Measurements from ENCODE around the gene UVRAG.
A peak's percentile ranks its signal among the peaks of the same experiment; 100 is the strongest.

UVRAG gene

GRCh38 chr11:75784085-75784478, 30.9 kb upstream of the UVRAG start:
- no peak for DNase-seq

DNA sequence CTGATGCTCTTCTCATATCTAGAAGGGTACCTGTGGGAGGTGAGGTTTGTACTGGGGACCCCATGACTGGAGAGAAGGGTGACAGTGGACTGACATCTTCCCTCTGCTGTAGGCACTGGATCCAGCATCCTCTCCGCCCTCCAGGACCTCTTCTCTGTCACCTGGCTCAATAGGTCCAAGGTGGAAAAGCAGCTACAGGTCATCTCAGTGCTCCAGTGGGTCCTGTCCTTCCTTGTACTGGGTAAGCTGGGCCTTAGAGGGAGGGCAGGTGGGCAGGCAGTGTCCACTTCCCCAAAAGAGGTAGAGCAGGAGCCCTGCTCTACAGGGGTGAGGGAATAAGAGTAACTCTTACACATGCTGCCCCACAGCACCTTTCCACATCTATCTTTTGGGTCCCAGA, 30.5 kb upstream of the UVRAG start:
- no peak for DNase-seq

- DNase-seq: no peak
Observed at GRCh38 chr11:75785187-75785586, 29.8 kb upstream of the UVRAG start.

DNA sequence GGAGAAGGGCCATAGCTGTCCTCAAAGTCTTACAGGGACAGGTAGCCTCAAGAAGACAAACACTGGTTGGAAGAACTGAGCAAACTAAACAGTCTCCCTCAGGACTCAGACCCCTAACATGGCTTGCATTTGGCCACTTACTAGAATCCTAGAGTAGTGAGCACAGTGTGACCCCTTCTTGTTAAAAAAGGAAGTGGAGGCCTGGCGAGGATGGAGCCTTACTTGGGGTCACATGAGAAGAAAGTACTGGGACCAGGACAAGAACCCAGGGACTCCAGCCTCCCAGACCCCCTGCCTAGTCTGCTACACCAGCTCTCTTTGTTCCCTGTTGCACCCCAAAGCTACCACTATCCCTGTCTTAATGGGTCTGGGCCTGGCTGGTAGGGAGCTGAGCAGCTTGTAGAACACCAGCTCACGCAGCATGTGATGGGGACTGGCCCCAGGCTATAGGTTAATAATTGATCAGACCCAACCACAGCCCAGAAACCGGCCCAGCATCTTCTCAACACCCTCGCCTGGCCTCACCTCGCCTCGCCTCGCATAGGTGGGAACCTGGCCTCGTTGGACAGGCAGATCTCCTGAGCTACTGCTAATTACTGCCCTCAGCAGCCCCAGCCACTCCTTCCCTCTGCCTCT, 28.8 kb upstream of the UVRAG start:
- no peak for DNase-seq

- no peak for DNase-seq
Observed at GRCh38 chr11:75789521-75789920, 25.5 kb upstream of the UVRAG start.

GRCh38 chr11:75790986-75791385, 24.0 kb upstream of the UVRAG start:
- DNase-seq: no peak

GRCh38 chr11:75792127-75792731, 22.8 kb upstream of the UVRAG start:
- no peak for DNase-seq

DNA sequence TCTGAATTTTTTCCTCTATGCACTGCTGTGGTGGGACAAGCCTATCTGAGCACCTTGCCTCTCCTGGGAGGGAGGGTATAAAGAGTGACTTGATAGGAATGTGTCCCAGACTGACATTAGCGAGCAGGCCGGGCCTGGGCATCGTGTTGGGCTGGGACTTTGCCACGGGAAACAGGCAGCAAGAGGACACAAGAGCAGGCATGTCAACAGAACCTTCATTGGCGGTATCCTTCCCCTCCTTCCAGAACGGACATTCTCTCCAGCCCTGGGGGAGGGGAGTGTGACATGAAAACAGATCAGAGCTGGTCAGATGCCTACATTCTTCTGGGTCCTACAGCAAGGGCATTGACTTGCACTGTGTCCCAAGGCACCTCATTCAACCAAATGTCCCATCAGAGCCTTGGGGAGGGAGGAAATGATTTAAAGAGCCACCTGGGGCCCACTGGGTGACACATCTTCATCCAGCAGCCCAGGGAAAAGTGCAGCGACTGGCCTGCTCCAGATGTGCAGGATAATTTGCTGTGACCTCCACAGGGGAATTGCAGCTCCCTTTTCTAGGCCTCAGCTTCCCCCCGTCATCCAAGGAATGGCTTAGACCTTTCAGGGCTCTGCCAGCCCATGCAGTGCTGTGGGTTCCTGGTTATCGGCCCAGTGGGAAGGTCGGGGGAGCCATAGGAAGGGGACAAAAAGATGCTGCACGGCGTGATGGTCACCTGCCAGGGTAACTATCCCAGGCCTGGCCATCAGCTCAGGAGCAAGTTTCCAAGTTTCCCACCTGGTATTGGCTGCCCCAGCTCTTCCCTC, 21.8 kb upstream of the UVRAG start:
- no peak for DNase-seq

- DNase-seq: no peak
Observed at GRCh38 chr11:75793966-75794365, 21.0 kb upstream of the UVRAG start.

DNA sequence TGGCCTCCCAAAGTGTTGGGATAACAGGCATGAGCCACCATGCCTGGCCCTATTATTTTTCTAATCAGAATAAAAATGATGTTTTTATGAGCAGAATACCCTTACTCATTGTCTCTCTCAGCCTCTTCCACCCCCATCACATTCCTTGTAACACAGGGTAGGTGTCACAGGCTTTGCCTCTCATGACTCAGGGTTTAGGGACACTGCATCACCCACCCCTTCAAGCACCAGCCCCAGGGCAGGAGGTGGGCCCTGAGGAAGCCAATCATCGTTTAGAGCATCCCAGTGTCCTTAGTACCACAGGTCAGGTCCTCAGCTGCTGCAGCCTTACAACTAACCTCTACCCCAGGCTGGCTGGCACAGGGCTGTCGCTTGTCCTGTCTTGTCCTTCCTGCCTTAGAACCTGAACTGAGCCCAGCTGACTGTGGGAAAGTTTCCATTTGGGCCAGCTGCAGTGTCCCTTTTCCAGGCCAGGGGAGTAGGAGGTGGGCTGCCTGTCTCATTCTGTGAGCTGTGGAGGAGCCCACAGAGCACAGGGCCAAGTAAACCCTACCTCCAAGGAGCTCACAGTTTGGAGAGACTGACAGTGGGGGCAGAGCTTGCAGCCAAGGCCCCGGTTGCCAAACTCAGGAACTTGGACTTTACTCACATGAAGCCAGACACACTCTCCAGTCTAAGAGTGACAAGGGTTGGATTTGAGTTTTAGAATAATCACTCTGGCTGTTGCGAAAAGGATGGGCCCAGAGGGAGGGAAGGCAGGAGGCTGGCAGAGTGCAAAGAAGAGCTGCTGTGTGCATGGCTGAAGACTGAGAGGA, 19.5 kb upstream of the UVRAG start:
- DNase-seq: no peak

- no peak for DNase-seq
Observed at GRCh38 chr11:75796091-75796435, 18.9 kb upstream of the UVRAG start.

DNA sequence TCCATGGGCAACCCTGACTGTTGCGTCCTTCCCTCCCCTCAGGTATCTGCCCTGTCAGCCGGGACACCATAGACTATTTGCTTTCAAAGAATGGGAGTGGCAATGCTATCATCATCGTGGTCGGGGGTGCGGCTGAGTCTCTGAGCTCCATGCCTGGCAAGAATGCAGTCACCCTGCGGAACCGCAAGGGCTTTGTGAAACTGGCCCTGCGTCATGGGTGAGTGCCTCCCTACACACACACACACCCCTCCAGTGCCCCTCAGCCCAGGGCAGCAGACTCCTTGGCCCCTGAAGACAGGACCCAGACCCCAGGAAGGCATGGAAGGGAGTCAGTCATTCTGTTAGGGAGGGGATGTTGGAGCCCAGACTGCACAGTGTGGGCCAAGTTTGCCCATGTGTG, 17.9 kb upstream of the UVRAG start:
- no peak for DNase-seq

GRCh38 chr11:75797792-75798191, 17.2 kb upstream of the UVRAG start:
- DNase-seq: no peak

DNA sequence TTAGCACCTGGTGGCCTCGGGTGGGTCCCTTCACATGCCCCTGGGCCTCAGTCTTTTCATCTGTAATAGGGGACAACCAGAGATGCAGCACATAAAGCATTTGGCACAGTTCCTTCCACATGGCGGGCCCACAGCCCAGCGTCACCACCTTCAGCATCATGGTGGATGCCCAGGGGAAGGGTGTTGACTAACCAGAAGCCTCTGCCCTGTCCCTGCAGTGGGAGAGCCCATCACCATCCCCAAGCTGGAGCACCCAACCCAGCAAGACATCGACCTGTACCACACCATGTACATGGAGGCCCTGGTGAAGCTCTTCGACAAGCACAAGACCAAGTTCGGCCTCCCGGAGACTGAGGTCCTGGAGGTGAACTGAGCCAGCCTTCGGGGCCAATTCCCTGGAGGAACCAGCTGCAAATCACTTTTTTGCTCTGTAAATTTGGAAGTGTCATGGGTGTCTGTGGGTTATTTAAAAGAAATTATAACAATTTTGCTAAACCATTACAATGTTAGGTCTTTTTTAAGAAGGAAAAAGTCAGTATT, 14.8 kb upstream of the UVRAG start:
- no peak for DNase-seq

- DNase-seq: no peak
Observed at GRCh38 chr11:75800728-75801361, 14.2 kb upstream of the UVRAG start.

GRCh38 chr11:75801362-75802020, 13.5 kb upstream of the UVRAG start:
- no peak for DNase-seq

GRCh38 chr11:75802021-75802912, 12.7 kb upstream of the UVRAG start:
- DNase-seq: no peak

DNA sequence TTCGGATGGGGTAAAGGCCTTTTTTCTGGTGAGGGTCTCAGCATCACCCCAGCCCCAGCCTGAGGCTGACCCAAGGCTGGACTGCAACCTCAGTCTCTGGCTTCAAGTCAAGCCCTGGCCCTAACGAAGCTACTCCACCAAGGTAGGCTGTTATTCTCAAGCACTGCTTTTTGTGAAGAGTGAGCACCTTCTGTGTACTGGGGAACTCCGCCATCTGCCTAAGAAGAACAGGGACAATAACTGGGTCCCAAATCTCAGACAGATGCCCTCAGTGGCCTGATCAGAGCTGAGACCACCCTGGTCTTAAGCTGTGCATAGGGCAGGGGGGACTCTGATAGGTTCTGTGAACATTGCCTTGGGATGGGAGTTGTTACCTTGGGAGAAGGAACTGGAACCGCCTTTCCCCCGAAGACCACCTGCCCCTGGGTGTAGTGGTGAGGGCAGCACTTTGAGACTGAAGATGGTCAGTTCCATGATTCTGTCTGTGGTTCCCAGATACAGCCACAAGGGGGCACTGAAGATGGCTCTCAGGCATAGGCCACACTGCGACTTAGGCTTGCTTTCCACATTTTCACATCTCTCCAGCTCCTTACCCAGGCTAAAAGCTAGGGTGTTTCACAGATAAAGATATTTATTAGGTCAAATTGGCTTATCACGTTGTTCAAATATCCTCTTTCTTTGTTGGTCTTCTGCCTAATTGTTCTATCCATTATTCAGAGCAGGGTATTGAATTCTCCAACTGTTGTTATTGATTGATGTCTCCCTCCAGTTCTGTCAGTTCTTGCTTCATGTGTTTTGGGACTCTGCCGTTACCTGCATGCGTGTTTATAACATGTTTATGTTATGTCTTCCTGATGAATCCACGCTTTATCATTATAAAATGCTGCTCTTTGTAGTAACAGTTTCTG, 11.8 kb upstream of the UVRAG start:
- DNase-seq: peak; percentile 6

DNA sequence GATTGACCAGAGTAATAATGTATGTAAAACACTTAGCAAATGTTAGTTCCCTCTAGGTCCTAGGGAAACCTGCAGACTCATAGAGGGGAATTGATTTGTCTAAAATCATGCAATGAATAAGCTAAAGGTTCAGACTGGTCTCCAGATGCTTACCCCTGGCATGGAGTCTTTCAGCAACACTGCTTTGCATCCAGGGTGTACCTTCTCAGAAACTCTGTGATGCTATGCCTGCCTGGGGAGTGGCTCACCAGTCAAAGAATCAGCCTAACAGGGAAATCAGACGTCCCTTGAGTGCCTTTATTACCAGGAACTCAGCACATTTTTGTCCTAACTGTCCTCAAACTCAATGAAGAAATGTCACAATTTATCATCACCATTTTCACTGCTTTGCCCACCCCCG, 5.9 kb upstream of the UVRAG start:
- no peak for DNase-seq

DNA sequence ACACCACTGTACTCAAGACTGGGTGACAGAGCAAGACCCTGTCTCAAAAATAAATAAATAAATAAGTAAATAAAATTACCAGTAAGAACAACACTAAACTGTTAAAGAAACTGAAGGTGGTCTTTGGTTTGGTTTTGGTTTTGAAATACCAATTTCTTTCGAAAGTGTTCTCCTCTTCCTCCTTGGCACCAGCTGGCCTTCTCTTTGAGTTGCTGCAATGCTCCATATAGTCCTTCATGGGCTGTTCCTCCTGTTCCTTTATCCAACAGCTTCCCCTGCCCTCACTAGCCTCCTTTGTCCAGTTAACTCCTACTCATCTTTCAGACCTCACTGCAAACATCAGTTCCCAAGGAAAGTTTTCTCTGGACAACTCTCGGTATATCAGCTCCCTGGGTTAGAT, 5.0 kb upstream of the UVRAG start:
- no peak for DNase-seq
